Stimulated activated CD4-positive, alpha-beta T cell treated with anti-CD3 and anti-CD28 coated beads, Interleukin-12 subunit alpha, Interleukin-12 subunit beta, amount 100 ng/mL, for 4 hours (primary cell): ENCODE measurements around the gene PDXK.

Experiments
- DNase-seq: peaks from one replicate; pipeline ENCODE4 v3.0.0-alpha.2; 2020

PDXK gene

DNA sequence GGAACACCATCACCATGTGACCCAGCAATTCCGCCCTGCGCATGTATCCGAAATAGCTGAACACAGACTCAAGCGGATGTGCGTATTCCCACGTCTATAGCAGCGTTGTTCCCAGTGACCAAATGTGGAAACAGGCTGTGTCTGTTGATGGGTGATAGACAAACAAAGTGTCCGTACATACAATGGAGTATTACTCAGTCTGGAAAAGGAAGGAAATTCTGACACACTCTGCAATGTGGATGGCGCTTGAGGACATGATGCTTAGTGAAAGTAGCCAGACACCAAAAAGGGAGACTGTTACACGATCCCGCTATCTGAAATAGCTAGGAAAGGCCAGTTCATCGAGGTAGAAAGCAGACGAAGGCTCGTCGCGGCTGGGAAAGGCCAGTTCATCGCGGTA lies 25.8 kb downstream of the PDXK start:
- DNase-seq = no peak

DNA sequence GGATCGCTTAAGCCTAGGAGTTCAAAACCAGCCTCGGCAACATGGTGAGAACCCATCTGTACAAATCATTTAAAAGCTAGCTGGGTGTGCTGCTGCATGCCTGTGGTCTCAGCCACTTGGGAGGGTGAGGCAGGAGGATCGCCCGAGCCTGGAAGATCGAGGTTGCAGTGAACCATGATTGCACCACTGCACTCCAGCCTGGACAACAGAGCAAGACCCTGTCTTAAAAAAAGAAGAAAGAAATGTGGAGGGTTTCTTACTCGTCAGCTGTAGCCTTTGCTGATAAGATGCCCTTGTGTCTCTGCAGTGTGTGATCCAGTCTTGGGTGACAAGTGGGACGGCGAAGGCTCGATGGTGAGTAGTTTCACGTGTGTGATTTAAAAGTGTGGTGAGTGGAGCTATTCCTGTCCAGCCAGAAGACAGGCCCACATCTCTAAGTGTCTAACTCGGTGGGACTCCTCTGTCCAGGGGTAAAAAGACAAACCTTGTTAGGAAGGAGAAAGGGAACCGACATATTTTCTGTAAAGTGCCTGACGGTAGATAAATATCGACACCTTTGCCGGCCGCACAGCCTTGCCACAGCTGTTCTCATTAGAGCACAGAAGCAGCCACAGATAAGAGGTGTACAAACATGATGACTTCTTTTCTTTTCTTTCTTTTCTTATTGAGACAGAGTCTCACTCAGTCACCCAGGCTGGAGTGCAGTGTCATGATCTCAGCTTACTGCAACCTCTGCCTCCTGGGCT lies 27.0 kb downstream of the PDXK start:
- DNase-seq = no peak

GRCh38 chr21:43748622-43749021 lies 29.7 kb downstream of the PDXK start:
- DNase-seq = no peak

GRCh38 chr21:43749651-43750262 lies 30.8 kb downstream of the PDXK start:
- no peak for DNase-seq

DNA sequence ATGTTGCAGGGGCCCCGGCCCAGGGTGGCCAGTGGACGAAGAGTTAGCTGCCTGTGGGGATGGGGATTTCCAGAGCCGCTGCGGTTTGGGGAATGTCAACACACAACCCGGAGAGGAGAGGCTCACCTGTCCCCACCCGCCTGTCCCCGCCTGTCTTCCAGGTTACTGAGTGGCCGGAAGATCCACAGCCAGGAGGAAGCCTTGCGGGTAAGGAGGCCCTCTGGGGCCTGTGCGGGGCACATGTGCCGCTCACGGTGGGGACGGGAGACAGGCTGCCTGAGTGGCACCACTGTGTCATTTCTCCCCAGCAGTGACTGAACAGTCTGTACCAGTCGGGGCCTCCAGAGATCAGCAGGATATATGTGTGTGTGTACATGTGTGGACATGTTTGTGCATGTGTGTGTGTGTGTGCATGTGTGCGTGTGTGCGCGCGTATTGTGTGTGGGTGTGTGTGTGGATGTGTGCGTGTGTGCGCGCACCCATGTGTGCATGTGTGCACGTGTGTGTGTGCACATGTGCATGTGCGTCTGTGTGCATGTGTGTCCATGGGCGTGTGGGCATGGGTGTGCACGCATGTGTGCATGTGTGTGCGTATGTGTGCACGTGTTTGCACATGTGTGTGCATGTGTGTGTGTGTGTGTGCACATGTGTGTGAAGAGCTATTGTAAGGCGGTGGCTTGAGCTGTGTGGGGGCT lies 31.6 kb downstream of the PDXK start:
- no peak for DNase-seq

GRCh38 chr21:43751955-43752591 lies 33.1 kb downstream of the PDXK start:
- DNase-seq = no peak

- no peak for DNase-seq
Measured at GRCh38 chr21:43752758-43753438, 34.0 kb downstream of the PDXK start.

DNA sequence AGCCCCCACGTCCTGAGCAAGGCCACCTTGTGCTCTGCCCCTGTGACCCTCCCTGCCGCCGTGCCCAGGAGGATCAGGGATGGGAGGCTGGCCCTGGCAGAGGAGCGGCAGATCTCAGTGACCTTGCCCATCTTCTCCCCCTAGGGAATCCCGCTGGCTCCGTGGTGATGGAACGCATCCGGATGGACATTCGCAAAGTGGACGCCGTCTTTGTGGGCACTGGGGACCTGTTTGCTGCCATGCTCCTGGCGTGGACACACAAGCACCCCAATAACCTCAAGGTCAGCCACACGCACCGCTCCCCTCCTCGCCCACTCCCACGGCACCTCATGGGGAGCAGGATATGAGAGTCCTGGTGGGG lies 34.5 kb downstream of the PDXK start:
- no peak for DNase-seq

DNA sequence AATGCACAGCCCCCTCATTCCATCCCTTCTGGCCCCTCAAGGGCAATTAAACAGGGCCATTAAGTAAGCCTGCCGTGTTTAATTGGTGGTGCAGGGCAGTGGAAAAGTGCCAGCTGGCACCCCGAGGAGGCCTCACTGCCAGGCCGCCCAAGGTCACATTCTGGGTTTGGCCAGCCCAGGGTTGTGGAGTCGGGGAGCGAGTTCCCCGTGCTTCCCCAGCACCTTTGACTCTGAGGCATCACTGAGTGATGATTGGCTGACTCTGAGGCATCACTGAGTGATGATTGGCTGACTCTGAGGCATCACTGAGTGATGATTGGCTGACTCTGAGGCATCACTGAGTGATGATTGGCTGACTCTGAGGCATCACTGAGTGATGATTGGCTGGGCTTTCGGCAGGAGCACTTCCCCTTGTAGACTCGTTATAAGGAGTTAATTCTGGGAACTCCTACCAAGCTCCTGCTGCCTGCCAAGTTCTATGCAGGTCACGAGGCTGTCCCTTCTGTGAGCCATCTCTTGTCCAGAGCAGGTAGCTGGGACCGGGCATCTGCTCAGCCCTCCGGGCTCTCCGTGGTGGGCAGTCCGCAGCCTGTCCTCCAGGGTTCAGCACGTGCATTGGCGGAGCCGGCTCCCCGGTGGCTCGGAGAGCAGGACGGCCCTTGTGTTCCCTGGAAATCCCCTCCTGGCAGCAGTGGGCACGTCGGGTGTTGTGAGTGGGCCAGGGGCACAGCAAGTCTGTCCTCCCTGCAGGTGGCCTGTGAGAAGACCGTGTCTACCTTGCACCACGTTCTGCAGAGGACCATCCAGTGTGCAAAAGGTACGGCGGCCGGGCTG lies 36.2 kb downstream of the PDXK start:
- no peak for DNase-seq

GRCh38 chr21:43755820-43756594 lies 37.1 kb downstream of the PDXK start:
- no peak for DNase-seq

- no peak for DNase-seq
Measured at GRCh38 chr21:43757601-43758000, 38.7 kb downstream of the PDXK start.

DNA sequence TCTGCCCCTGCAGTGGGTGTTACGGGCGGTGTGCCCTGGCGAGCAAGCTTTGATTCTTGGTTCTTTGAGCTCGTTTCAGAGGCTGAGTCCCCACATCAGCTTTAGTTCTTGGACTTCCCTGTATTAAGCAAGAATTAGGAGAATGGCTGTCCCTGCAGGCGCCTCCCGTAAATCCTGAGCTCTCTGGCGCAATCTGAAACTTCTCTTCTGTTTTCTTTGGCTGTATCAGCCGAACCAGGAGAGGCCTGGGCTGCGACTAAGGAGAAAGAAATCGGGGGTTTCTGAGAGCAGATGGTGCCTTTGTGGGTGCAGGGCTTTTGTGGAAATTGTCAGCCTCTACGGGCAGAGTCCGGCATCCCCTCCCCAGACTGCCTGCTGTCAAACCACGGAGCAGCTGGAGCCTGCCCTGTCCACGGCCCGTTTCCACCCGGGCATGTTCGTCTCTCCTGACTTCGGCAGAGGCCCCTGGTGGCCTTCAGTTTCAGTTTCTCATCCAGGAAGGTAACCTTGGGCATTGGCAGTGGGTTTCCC lies 39.2 kb downstream of the PDXK start:
- no peak for DNase-seq

DNA sequence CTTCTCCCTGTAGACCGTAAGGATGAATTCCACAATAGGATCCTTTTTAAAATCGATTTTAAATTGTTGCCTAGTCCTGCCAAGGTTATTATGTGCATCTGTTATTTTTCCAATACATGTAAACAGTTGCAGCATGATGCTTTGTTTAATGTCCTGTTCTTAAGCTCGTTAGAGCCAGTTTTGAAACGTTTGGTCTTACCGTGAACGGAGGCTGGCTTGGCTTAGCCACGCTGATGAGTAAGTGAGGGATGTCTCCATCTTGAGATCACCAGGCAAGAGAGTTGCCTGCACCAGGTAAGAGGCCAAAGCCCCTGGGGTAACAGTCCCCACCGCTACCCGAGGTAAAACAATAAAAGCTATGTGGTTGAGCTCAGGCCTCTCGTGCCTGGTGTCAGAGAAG lies 39.9 kb downstream of the PDXK start:
- DNase-seq = no peak

DNA sequence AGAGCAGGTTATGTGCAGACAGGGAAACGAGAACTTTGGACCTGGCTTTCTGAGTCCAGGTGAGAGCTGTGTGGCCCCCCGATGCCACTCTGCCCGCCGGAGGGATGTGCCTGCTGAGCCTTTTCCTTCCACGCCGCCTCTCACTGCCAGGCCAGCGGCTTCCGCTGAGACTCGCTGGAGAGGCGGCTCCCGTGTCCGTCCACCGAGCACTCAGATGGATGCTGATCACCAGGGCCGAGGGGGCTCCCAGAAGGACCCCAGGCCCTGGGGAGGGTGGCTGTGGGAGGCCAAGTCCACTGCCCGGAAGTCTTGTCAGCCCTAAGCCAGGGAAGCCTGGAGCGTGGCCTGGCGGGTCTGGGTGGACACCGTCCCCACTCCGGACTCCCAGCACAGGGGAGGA lies 40.7 kb downstream of the PDXK start:
- DNase-seq = no peak

DNA sequence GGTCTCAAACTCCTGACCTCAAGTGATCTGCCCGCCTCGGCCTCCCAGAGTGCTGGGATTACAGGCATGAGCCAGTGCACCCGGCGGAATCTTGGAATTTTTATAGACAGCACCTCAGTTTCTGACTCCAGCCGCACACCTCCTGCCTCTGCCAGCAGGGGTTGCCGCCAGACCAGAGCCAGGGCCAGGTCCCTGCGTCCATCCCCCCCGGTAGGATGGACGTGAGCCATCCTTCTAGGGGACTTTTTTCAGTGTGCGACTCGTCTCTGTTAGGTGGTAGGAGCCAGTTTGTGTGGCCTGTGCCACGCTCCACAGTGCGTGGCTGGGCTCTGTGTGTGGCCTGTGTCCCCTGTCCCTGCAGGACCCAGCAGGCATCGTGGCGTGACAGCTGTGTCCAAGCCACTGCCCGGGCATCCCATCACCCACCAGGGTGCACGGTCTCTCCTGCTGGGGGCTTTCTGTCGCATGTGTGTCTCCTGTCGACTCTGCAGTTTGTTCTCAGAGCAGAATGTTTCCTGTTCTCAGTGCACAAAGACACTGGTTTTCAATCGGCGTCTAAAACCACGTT lies 41.5 kb downstream of the PDXK start:
- DNase-seq = no peak

DNA sequence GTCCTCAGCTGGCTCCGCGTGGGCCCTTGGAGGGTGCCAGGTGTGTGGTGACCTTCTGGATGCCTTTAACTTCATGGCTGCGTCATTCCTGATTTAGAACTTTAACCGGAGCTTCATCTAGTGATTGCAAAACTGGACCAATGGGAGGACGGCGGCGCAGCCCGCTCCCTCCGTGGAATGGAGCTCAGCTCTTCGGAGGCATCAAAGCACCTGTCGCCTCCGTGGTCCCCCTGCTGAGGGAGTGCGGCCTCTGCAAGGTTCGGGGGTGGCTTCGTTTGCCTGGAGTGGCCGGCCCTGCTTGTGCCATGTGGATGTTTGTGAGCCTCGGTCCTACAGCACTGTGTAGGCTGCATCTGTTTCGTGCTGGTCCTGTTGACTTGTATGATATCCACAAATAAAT lies 43.0 kb downstream of the PDXK start:
- DNase-seq = no peak

- no peak for DNase-seq
Measured at GRCh38 chr21:43762303-43763128, 43.6 kb downstream of the PDXK start.

DNA sequence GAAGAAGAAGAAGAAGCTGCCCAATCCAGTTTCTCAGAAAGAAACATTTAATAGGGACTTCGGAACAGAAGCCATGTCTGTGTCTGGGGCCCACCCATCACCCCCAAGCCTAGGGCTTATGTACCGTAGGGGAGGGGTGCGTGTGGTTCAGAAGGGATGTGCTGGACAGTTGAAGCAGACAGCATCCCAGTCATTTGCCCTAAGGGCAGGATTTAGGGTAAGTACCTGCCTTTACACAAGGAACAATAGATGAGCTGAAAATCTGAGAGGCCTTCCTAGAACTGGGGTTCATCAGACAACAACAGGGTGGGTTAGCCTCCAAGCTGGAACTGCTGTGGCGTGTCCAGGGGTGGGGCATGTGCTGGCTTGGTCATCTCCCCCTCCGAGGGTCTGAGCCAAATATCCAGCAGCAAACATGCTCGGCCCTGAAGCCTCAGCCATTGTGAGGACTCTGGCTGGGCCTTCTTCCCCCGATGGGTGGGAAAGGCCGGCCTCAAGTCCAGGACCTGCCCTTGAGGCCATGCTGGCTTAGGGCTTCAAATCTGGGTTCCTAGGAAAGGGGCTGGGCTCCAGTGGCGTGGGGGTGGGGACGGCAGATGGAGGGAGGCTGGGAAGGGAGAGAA lies 45.1 kb downstream of the PDXK start:
- DNase-seq = no peak
